Peyer's patch (tissue), 4 donors: ENCODE results near the gene HCAR2. TPM values are rescaled to one million over a fixed set of nuclear protein-coding genes. Genes with fewer than 3 reads are reported as not detected.
A peak's percentile ranks its signal among the peaks of the same experiment; 100 is the strongest.
"Not testable (repeated sequence)": the region's sequence is repeated elsewhere in the genome, so short reads cannot be mapped to it uniquely, and the experiment has no call there.

Source experiments
- DNase-seq, 3 donors: peaks; one replicate each; pipeline ENCODE4 v3.0.0-alpha.2; 2017 to 2019
- H3K27ac ChIP-seq, 4 donors: fragments of 200-600 bp; sonication (generic); one replicate each; pipeline ENCODE4 v1.5.1; 2016 to 2019
- H3K27me3 ChIP-seq, 2 donors: fragments of 200-600 bp; sonication (generic); one replicate each; pipeline ENCODE4 v1.5.1; 2019
- H3K36me3 ChIP-seq, 3 donors: fragments of 200-600 bp; sonication (generic); one replicate each; pipeline ENCODE4 v1.5.1; 2016 to 2019
- H3K4me1 ChIP-seq, 4 donors: fragments of 200-600 bp; sonication (generic); one replicate each; pipeline ENCODE4 v1.5.1; 2016 to 2019
- H3K4me3 ChIP-seq, 4 donors: fragments of 200-600 bp; sonication (generic); 1 replicate in 3 of 4; 2 replicates in 1 of 4; pipeline ENCODE4 v1.5.1; 2016 to 2019; ENCODE audit warnings: mild to moderate bottlenecking in 1 of 4
- H3K9me3 ChIP-seq, 4 donors: fragments of 200-600 bp; sonication (generic); one replicate each; pipeline ENCODE4 v1.5.1; 2016 to 2019; ENCODE audit warnings: mild to moderate bottlenecking in 1 of 4
- POLR2A ChIP-seq, 2 donors: fragments of 450-650 bp; IDR thresholded peaks; one replicate each; pipeline ENCODE4 v1.5.1; 2017; ENCODE audit warnings: antibody characterized with exemption in 2 of 2, mild to moderate bottlenecking in 2 of 2, moderate library complexity in 2 of 2
- total RNA-seq, 4 donors: library from RNA; depleted of rRNA; stranded (reverse); fragments of >200 nt; gene quantifications; one replicate each; pipeline ENCODE4 v1.1.0, GENCODE V29; 2016
- TF ChIP-seq, protein P1 (sequence below), 6 experiments: fragments of 450-650 bp in 4 of 6; fragments of 200-600 bp in 2 of 6; sonication (generic) in 1 of 6; IDR thresholded peaks; one replicate each; pipeline ENCODE4 v1.5.1; 2017 to 2019; ENCODE audit warnings: antibody characterized with exemption in 6 of 6, mild to moderate bottlenecking in 3 of 6, moderate library complexity in 1 of 6

HCAR2 gene
- not detected for total RNA-seq

GRCh38 chr12:122702890-122703611 is at the start of gene HCAR2:
TSS of gene HCAR2 (minus strand) at chr12:122703357. CDS start at chr12:122703283, 74 bp downstream.
- H3K36me3 ChIP-seq, H3K4me1 ChIP-seq, H3K27me3 ChIP-seq, H3K27ac ChIP-seq, H3K9me3 ChIP-seq, H3K4me3 ChIP-seq: not testable (repeated sequence)
- peak in 1 of 3 donors; percentile 34 for DNase-seq

- Histone ChIP-seq H3K27me3 (no peaks in the 10 kb centered on the region), H3K36me3 (peaks cover 0 to 38% (median 0%) of the 10 kb centered on the region in 3 donors), H3K4me3 (peak within 1 kb of the TSS; percentile 62 to 97 (median 86)), H3K27ac (peak within 1 kb of the TSS; percentile 78 to 90 (median 85)), H3K4me1 (peaks cover 0 to 17% (median 6%) of the 10 kb centered on the region in 4 donors), H3K9me3 (no peaks in the 10 kb centered on the region)
- peak; percentile 98 to 100 (median 100) for DNase-seq
- TF ChIP-seq POLR2A (IDR thresholded peaks at IDR 0.05), result peak; percentile 55 to 72
- TF ChIP-seq, protein P1, sequence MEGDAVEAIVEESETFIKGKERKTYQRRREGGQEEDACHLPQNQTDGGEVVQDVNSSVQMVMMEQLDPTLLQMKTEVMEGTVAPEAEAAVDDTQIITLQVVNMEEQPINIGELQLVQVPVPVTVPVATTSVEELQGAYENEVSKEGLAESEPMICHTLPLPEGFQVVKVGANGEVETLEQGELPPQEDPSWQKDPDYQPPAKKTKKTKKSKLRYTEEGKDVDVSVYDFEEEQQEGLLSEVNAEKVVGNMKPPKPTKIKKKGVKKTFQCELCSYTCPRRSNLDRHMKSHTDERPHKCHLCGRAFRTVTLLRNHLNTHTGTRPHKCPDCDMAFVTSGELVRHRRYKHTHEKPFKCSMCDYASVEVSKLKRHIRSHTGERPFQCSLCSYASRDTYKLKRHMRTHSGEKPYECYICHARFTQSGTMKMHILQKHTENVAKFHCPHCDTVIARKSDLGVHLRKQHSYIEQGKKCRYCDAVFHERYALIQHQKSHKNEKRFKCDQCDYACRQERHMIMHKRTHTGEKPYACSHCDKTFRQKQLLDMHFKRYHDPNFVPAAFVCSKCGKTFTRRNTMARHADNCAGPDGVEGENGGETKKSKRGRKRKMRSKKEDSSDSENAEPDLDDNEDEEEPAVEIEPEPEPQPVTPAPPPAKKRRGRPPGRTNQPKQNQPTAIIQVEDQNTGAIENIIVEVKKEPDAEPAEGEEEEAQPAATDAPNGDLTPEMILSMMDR (IDR thresholded peaks at IDR 0.05), result peak; percentile 74 to 93 (median 84)
These were observed 49.5 kb upstream of the HCAR2 start, which contains the start of gene DENR for GRCh38 chr12:122752464-122753318. TSS of gene DENR (plus strand) at chr12:122752824. CDS start at chr12:122753702, 878 bp downstream.

DNA sequence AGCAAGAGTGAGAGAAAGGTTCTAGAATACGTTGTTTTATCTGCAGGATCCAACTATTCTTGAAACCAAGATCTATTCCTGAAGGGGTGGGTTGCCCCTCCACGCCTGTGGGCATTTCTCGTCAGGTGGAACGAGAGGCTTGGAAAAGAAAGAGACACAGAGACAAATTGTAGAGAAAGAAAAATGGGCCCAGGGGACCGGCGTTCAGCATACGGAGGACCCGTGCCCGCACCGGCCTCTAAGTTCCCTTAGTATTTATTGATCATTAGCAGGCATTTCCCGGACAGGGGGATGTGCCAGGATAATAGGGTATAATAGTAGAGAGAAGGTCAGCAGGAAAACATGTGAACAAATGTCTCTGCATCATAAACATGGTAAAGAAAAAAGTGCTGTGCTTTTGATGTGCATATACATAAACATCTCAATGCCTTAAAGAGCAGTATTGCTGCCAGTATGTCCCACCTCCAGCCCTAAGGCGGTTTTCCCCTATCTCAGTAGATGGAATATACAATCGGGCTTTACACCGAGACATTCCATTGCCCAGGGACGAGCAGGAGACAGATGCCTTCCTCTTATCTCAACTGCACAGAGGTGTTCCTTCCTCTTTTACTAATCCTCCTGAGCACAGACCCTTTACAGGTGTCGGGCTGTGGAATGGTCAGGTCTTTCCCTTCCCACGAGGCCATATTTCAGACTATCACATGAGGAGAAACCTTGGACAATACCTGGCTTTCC is 47.8 kb upstream of the HCAR2 start:
- peak in 1 of 3 donors; percentile 42 for DNase-seq
- H3K9me3 ChIP-seq, H3K27me3 ChIP-seq, H3K27ac ChIP-seq, H3K4me3 ChIP-seq: not testable (repeated sequence)
- peaks cover 0 to 17% (median 6%) of the 10 kb centered on the region in 4 donors for H3K4me1 ChIP-seq
- peaks cover 0 to 20% (median 0%) of the 10 kb centered on the region in 3 donors for H3K36me3 ChIP-seq

DNA sequence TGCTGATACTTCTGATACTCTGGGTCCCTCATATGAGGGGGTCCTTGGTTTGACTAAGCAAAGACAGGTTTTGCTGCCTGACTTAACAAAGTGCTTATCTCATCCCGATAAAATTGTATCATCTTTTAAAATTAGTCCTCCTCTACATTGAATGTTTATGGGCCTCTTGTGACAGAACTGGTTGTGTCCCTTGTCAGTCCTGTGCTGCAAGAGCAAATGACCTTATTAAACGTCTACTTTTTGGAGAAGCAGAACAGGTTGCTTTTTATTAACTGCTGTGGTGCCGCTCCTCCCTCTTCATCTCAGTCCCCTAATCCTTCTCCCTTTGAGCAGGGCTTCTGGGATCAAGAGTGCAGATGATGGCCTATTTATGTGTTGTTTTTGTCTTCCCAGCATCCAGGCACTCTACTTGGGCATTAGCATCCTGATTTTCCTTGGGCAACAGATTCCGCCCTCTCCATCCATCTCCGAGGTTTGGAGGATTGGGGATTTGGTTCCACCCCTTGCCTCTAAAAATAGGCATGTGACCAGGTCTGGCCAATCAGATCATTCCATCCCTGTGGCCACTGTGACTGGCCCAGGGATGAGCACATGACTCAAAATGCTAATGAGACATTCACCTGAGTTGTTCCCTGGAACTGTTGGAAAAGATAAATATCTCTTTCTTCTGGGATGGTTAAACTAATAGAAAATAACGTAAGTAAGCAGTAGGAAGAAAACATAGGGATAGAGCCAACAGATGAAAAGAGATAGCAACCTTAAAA is 46.6 kb upstream of the HCAR2 start:
- H3K4me3 ChIP-seq, result no peak overlapping the region
- H3K4me1 ChIP-seq, result peaks cover 0 to 17% (median 6%) of the 10 kb centered on the region in 4 donors
- H3K27ac ChIP-seq, result no peak overlapping the region
- no peaks in the 10 kb centered on the region for H3K9me3 ChIP-seq
- H3K36me3 ChIP-seq, result peaks cover 0 to 8% (median 0%) of the 10 kb centered on the region in 3 donors
- TF ChIP-seq, protein P1 (IDR thresholded peaks at IDR 0.05), result no peak
- TF ChIP-seq POLR2A (IDR thresholded peaks at IDR 0.05), result no peak
- peak in 1 of 3 donors; percentile 23 for DNase-seq
- H3K27me3 ChIP-seq, result no peaks in the 10 kb centered on the region

DNA sequence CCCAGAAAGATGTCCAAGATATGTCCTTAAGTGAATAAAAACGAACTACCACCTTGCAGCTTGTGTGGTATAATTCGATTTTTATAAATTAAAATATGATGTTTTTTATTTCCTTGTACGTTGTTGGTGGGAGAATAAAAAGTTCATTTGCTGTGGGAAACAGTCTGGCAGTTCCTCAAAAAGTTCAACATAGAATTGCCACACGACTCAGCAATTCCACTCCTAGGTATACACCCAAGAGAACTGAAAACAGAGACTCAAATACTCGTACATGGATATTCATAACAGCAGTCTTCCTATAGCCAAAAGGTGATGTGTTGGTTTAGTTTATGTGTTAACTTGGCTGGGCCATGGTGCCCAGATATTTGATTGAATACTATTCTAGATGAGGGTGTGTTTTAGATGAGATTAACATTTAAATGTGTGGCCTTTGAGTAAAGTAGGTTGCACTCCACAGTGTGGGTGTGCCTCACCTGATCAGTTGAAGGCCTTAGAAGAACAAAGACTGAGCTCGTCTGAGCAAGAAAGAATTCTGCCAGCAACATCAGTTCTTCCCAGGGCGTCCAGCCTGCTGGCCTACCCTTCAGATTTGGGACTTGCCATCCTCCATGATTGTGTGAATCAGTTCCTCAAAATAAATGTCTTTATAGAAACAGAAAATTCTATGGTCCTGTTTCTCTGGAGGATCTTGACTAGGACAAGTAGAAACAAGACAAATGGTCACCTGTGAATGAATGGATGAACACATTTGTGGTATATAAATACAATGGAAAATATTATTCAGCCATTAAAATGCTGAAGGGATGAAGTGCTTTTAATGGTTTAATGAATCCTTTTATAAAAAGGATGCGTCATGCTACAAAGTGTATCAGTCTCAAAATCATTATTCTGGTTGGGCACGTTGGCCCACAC is 44.3 kb upstream of the HCAR2 start:
- TF ChIP-seq, protein P1 (IDR thresholded peaks at IDR 0.05), result no peak
- no peak for TF ChIP-seq POLR2A (IDR thresholded peaks at IDR 0.05)
- Histone ChIP-seq H3K27ac (no peak overlapping the region), H3K4me3 (no peak overlapping the region), H3K27me3 (no peaks in the 10 kb centered on the region), H3K9me3 (no peaks in the 10 kb centered on the region), H3K4me1 (peaks cover 0 to 7% (median 2%) of the 10 kb centered on the region in 4 donors), H3K36me3 (no peaks in the 10 kb centered on the region)
- DNase-seq, result peak in 1 of 3 donors; percentile 18
